CD4-positive, alpha-beta T cell (primary cell): Measurements from ENCODE around the gene RFFL. TPM values are rescaled to one million over a fixed set of nuclear protein-coding genes. Genes with fewer than 3 reads are reported as not detected.

ENCODE experiments used
- ATAC-seq: fragments of 200-7000 bp; cut with Tn5 transposase; one replicate; pipeline ENCODE4 v1.10.0; 2022; ENCODE audit warnings: mild to moderate bottlenecking; ENCODE audit not compliant: poor library complexity
- CTCF ChIA-PET: fragments of 350-600 bp; sonication (Branson Sonifier 250); formaldehyde crosslinking; loops from one replicate; lab custom pipeline; 2021; ENCODE audit warnings: antibody characterized with exemption, inconsistent platforms; lab: Charles Lee
- POLR2A ChIA-PET: fragments of 350-600 bp; sonication (Branson Sonifier 250); formaldehyde crosslinking; loops from one replicate; lab custom pipeline; 2021; ENCODE audit warnings: antibody characterized with exemption, inconsistent platforms; lab: Charles Lee
- DNase-seq, 14 experiments: peaks; one replicate each; pipeline ENCODE4 v3.0.0-alpha.2; 2013 to 2020; ENCODE audit warnings: mixed read lengths in 2 of 14
- H3K27ac ChIP-seq, 2 donors: one replicate each; pipeline versions ENCODE4 v1.5.1 to v1.7.0; 2013; ENCODE audit warnings: low read length in 2 of 2, low read depth in 1 of 2, mild to moderate bottlenecking in 1 of 2
- H3K27me3 ChIP-seq, 2 experiments: 1 replicate in 1 of 2; 2 replicates in 1 of 2; pipeline versions ENCODE4 v1.6.1 to v1.7.0; 2013; ENCODE audit warnings: low read length in 2 of 2, control low read depth in 1 of 2, mild to moderate bottlenecking in 1 of 2, moderate library complexity in 1 of 2; ENCODE audit not compliant: insufficient read depth in 2 of 2, control insufficient read depth in 1 of 2
- H3K36me3 ChIP-seq: one replicate; pipeline ENCODE4 v1.6.1; 2013; ENCODE audit warnings: low read length, control low read depth; ENCODE audit not compliant: insufficient read depth
- H3K4me1 ChIP-seq: one replicate; pipeline ENCODE4 v1.6.1; 2013; ENCODE audit warnings: low read length, control low read depth; ENCODE audit not compliant: insufficient read depth
- H3K4me3 ChIP-seq: one replicate; pipeline ENCODE4 v1.5.1; 2013; ENCODE audit warnings: mild to moderate bottlenecking, low read length, moderate library complexity
- H3K9me3 ChIP-seq, 2 experiments: 1 replicate in 1 of 2; 2 replicates in 1 of 2; pipeline versions ENCODE4 v1.6.1 to v1.7.0; 2013; ENCODE audit warnings: low read length in 2 of 2, mild to moderate bottlenecking in 2 of 2, control low read depth in 1 of 2, moderate library complexity in 1 of 2; ENCODE audit not compliant: control insufficient read depth in 1 of 2, insufficient read depth in 1 of 2
- H3K27ac Mint-ChIP-seq: one replicate; pipeline ENCODE4 v1.8.0; 2020; ENCODE audit warnings: mixed read lengths
- H3K27me3 Mint-ChIP-seq: one replicate; pipeline ENCODE4 v1.8.0; 2021; ENCODE audit warnings: mixed read lengths
- H3K36me3 Mint-ChIP-seq: one replicate; pipeline ENCODE4 v1.8.0; 2021; ENCODE audit warnings: low read depth, mixed read lengths
- H3K4me1 Mint-ChIP-seq: one replicate; pipeline ENCODE4 v1.8.0; 2021; ENCODE audit warnings: low read depth, mixed read lengths
- H3K4me3 Mint-ChIP-seq: one replicate; pipeline ENCODE4 v1.8.0; 2020; ENCODE audit warnings: mild to moderate bottlenecking, mixed read lengths
- H3K9me3 Mint-ChIP-seq: one replicate; pipeline ENCODE4 v1.8.0; 2020; ENCODE audit warnings: mixed read lengths
- CTCF ChIP-seq: fragments of 200-600 bp; IDR thresholded peaks from one replicate; pipeline ENCODE4 v1.8.0; 2022; ENCODE audit warnings: antibody characterized with exemption, mild to moderate bottlenecking
- intact Hi-C, 2 experiments: fragments of 100-400 bp; cut with DNase I in 1 of 2; cut with micrococcal nuclease in 1 of 2; formaldehyde crosslinking; loops; one replicate each; pipeline versions ENCODE4 v1.15.1 to v1.9.0; 2023 to 2025; cut with DNase I, micrococcal nuclease
- total RNA-seq, 174 experiments: library from RNA in 2 of 174; stranded (reverse) in 2 of 174; gene quantifications; one replicate each; pipeline ENCODE4 v1.2.3 and lab custom pipeline; 2021 to 2026

The RFFL gene
- total RNA-seq, 2 experiments from 2014 or later: 57.8 to 66.1 TPM

- Mint-ChIP-seq H3K4me1 (no peaks in the 10 kb centered on the region), H3K27ac (no peak overlapping the region)
- no peak for ATAC-seq
These were observed 36.4 kb upstream of the RFFL start for GRCh38 chr17:35099908-35100307.

GRCh38 chr17:35097776-35098175, 34.3 kb upstream of the RFFL start:
- intact Hi-C loops: no loop called here
- Histone ChIP-seq H3K36me3 (peaks cover 27% of the 10 kb centered on the region), H3K4me1 (peaks cover 5% of the 10 kb centered on the region), H3K27ac (no peak overlapping the region), H3K27me3 (no peaks in the 10 kb centered on the region), H3K4me3 (no peak overlapping the region), H3K9me3 (no peaks in the 10 kb centered on the region)
- no peak for DNase-seq
- no peaks in the 10 kb centered on the region for H3K4me1 Mint-ChIP-seq
- H3K4me3 Mint-ChIP-seq: no peak overlapping the region
- CTCF ChIA-PET: no interaction called here
- POLR2A ChIA-PET: interaction anchor here (1.1 to 1.4 kb wide), 2 partner anchors 8 to 104 kb away, joined by 4 to 6 read pairs; no protein-coding TSS in a partner anchor
- H3K27me3 Mint-ChIP-seq: no peaks in the 10 kb centered on the region
- H3K36me3 Mint-ChIP-seq: peaks cover 40% of the 10 kb centered on the region
- H3K9me3 Mint-ChIP-seq: no peaks in the 10 kb centered on the region
- TF ChIP-seq CTCF: no peak
- no peak for ATAC-seq
- no peak overlapping the region for H3K27ac Mint-ChIP-seq

More at GRCh38 chr17:35099908-35100307, 36.4 kb upstream of the RFFL start:
- TF ChIP-seq CTCF: no peak
- H3K27ac ChIP-seq: no peak overlapping the region
- no peaks in the 10 kb centered on the region for H3K27me3 Mint-ChIP-seq
- H3K36me3 Mint-ChIP-seq: peaks cover 53% of the 10 kb centered on the region
- no peak for DNase-seq
- peaks cover 5% of the 10 kb centered on the region for H3K4me1 ChIP-seq
- intact Hi-C loops: no loop called here
- no peak overlapping the region for H3K4me3 Mint-ChIP-seq
- no peak overlapping the region for H3K4me3 ChIP-seq
- H3K36me3 ChIP-seq: peaks cover 35% of the 10 kb centered on the region
- no peaks in the 10 kb centered on the region for H3K27me3 ChIP-seq
- H3K9me3 ChIP-seq: no peaks in the 10 kb centered on the region
- ChIA-PET CTCF (no interaction called here), POLR2A (no interaction called here)
- H3K9me3 Mint-ChIP-seq: no peaks in the 10 kb centered on the region

GRCh38 chr17:35095741-35096140, 32.2 kb upstream of the RFFL start:
- CTCF ChIA-PET: no interaction called here
- POLR2A ChIA-PET: interaction anchor here (1.0 kb wide), 1 partner anchor 114 kb away, joined by 3 read pairs; no protein-coding TSS in a partner anchor

More at GRCh38 chr17:35095741-35096140, 32.2 kb upstream of the RFFL start:
- H3K9me3 Mint-ChIP-seq: no peaks in the 10 kb centered on the region
- H3K27me3 ChIP-seq: no peaks in the 10 kb centered on the region
- no peak for ATAC-seq
- peaks cover 5% of the 10 kb centered on the region for H3K4me1 ChIP-seq
- no peaks in the 10 kb centered on the region for H3K9me3 ChIP-seq
- intact Hi-C loops: no loop called here
- peaks cover 4% of the 10 kb centered on the region for H3K4me1 Mint-ChIP-seq
- no peak overlapping the region for H3K4me3 ChIP-seq
- no peaks in the 10 kb centered on the region for H3K27me3 Mint-ChIP-seq
- H3K36me3 Mint-ChIP-seq: peaks cover 23% of the 10 kb centered on the region
- no peak overlapping the region for H3K27ac Mint-ChIP-seq
- no peak for TF ChIP-seq CTCF
- H3K36me3 ChIP-seq: peaks cover 12% of the 10 kb centered on the region
- H3K4me3 Mint-ChIP-seq: no peak overlapping the region
- H3K27ac ChIP-seq: no peak overlapping the region
- DNase-seq: no peak
